ENCODE data around the gene MMEL1. TPM values are rescaled to one million over a fixed set of nuclear protein-coding genes. Genes with fewer than 3 reads are reported as not detected.

Gene MMEL1
- total RNA-seq, 2 experiments from 2014 or later = 0.67 to 1.8 TPM

DNA sequence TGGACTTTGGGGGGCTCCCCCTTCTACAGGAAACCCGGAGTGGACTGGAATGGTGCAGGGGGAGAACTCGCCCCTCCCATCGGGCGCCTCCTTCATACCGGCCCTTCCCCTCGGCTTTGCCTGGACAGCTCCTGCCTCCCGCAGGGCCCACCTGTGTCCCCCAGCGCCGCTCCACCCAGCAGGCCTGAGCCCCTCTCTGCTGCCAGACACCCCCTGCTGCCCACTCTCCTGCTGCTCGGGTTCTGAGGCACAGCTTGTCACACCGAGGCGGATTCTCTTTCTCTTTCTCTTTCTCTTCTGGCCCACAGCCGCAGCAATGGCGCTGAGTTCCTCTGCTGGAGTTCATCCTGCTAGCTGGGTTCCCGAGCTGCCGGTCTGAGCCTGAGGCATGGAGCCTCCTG, 76.5 kb downstream of the MMEL1 start, which contains the start of gene TNFRSF14:
TSS of gene TNFRSF14 (plus strand) at position 95 of the 401 bp plus-strand sequence. CDS start at position 389, 294 bp downstream.
- peak within 1 kb of the TSS; percentile 97 for H3K4me3 Mint-ChIP-seq
- POLR2A ChIA-PET = interaction anchor here (0.5 to 5.7 kb wide), 20 partner anchors 9 to 362 kb away, joined by 3 to 133 read pairs (median 6); partner anchors contain the start of genes FAAP20, HES5, MORN1 and PANK4
- Histone ChIP-seq H3K4me3 (ENCODE audit: low read length) (peak within 1 kb of the TSS; percentile 99), H3K36me3 (ENCODE audit: insufficient read depth, low read length) (peaks cover 38% of the 10 kb centered on the region), H3K27ac (ENCODE audit: low read depth in 1 of 2, low read length in 2 of 2) (peak within 1 kb of the TSS; percentile 96), H3K27me3 (ENCODE audit: control insufficient read depth in 1 of 2, insufficient read depth in 2 of 2, low read length in 2 of 2) (no peaks in the 10 kb centered on the region), H3K4me1 (ENCODE audit: insufficient read depth, low read length) (peaks cover 59% of the 10 kb centered on the region), H3K9me3 (ENCODE audit: control insufficient read depth in 1 of 2, insufficient read depth in 1 of 2, low read length in 2 of 2) (no peaks in the 10 kb centered on the region)
- peak; percentile 79 for ATAC-seq (ENCODE audit: poor library complexity)
- TF ChIP-seq, protein P1, sequence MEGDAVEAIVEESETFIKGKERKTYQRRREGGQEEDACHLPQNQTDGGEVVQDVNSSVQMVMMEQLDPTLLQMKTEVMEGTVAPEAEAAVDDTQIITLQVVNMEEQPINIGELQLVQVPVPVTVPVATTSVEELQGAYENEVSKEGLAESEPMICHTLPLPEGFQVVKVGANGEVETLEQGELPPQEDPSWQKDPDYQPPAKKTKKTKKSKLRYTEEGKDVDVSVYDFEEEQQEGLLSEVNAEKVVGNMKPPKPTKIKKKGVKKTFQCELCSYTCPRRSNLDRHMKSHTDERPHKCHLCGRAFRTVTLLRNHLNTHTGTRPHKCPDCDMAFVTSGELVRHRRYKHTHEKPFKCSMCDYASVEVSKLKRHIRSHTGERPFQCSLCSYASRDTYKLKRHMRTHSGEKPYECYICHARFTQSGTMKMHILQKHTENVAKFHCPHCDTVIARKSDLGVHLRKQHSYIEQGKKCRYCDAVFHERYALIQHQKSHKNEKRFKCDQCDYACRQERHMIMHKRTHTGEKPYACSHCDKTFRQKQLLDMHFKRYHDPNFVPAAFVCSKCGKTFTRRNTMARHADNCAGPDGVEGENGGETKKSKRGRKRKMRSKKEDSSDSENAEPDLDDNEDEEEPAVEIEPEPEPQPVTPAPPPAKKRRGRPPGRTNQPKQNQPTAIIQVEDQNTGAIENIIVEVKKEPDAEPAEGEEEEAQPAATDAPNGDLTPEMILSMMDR (IDR thresholded peaks at IDR 0.05) = peak; percentile 24
- H3K36me3 Mint-ChIP-seq (ENCODE audit: low read depth) = peaks cover 27% of the 10 kb centered on the region
- no peaks in the 10 kb centered on the region for H3K27me3 Mint-ChIP-seq
- intact Hi-C loops (cut with DNase I, micrococcal nuclease) = loop anchor here in 1 of 2 experiments (1.0 kb wide), 2 partner anchors 22 to 29 kb away; no protein-coding TSS in a partner anchor
- H3K9me3 Mint-ChIP-seq = no peaks in the 10 kb centered on the region
- DNase-seq = peak; percentile 54 to 90 (median 62)
- peaks cover 35% of the 10 kb centered on the region for H3K4me1 Mint-ChIP-seq (ENCODE audit: low read depth)
- CTCF ChIA-PET = interaction anchor here (0.8 to 3.0 kb wide), 5 partner anchors 9 to 32 kb away, joined by 3 to 38 read pairs (median 5); no protein-coding TSS in a partner anchor
- H3K27ac Mint-ChIP-seq = peak within 1 kb of the TSS; percentile 98

- TF ChIP-seq, protein P1 (IDR thresholded peaks at IDR 0.05) = no peak
- Histone ChIP-seq H3K27me3 (ENCODE audit: control insufficient read depth in 1 of 2, insufficient read depth in 2 of 2, low read length in 2 of 2) (no peaks in the 10 kb centered on the region), H3K36me3 (ENCODE audit: insufficient read depth, low read length) (peaks cover 33% of the 10 kb centered on the region), H3K4me3 (ENCODE audit: low read length) (peak overlapping the region; percentile 99), H3K9me3 (ENCODE audit: control insufficient read depth in 1 of 2, insufficient read depth in 1 of 2, low read length in 2 of 2) (no peaks in the 10 kb centered on the region), H3K27ac (ENCODE audit: low read depth in 1 of 2, low read length in 2 of 2) (peak overlapping the region; percentile 96), H3K4me1 (ENCODE audit: insufficient read depth, low read length) (peaks cover 57% of the 10 kb centered on the region)
- Mint-ChIP-seq H3K4me1 (ENCODE audit: low read depth) (peaks cover 33% of the 10 kb centered on the region), H3K4me3 (peak overlapping the region; percentile 97), H3K27me3 (no peaks in the 10 kb centered on the region), H3K27ac (peak overlapping the region; percentile 98), H3K9me3 (no peaks in the 10 kb centered on the region), H3K36me3 (ENCODE audit: low read depth) (peaks cover 22% of the 10 kb centered on the region)
- intact Hi-C loops (cut with DNase I, micrococcal nuclease) = loop anchor here (1.0 kb wide), 5 partner anchors 23 to 285 kb away; no protein-coding TSS in a partner anchor
- ATAC-seq (ENCODE audit: poor library complexity) (peak; percentile 48), DNase-seq (peak in 13 of 14 experiments; percentile 47 to 92 (median 63))
- ChIA-PET CTCF (interaction anchor here (1.1 to 3.0 kb wide), 6 partner anchors 9 to 85 kb away, joined by 3 to 38 read pairs (median 5); no protein-coding TSS in a partner anchor), POLR2A (interaction anchor here (0.7 to 5.7 kb wide), 19 partner anchors 9 to 361 kb away, joined by 3 to 133 read pairs (median 6); partner anchors contain the start of genes FAAP20, HES5, MORN1 and PANK4)
These were observed 77.1 kb downstream of the MMEL1 start for GRCh38 chr1:2555634-2556276.

DNA sequence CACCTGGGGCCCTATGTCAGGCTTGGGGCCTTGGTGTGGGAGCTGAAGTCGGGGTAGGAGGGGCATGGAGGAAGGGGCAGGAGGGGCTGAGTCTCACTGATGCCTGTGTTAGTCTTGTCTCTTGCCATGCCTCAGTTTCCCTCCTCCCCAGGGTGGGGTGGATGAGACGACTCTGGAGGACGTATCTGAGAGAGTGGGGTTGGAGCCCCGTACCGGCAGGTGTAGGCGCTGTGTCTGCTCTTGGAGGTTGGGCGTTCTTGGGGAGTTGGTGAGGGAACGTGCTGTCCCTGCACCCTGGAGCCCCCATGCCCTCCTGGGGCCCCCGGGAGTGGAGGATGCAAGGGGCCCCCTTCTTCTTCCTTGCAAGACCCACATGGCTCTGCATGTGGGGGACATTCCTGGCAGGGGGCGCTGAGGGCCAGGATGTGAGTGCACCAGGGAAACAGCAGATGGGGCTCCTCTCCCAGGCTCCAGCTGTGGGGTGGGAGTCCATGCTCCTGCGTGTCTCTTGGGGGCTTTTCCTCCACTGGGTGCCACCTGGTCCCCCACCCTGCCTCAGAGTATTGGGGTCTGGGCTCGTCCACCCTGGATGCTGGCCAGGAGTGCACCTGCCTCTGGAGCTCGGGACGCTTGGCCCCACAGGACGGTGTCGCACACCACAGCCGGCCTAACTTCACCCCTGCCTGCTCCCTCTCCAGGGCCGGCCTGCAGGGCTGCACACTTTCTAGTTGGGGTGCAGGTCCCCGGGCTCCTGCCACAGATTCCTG, 78.0 kb downstream of the MMEL1 start:
- H3K27ac ChIP-seq (ENCODE audit: low read depth in 1 of 2, low read length in 2 of 2) = peak overlapping the region; percentile 96
- peak overlapping the region; percentile 99 for H3K4me3 ChIP-seq (ENCODE audit: low read length)
- TF ChIP-seq, protein P1 (IDR thresholded peaks at IDR 0.05) = peak; percentile 80
- peak overlapping the region; percentile 97 for H3K4me3 Mint-ChIP-seq
- H3K27me3 Mint-ChIP-seq = no peaks in the 10 kb centered on the region
- peaks cover 24% of the 10 kb centered on the region for H3K36me3 ChIP-seq (ENCODE audit: insufficient read depth, low read length)
- H3K9me3 Mint-ChIP-seq = no peaks in the 10 kb centered on the region
- DNase-seq (peak in 13 of 14 experiments; percentile 23 to 79 (median 60)), ATAC-seq (ENCODE audit: poor library complexity) (peak; percentile 46)
- peaks cover 20% of the 10 kb centered on the region for H3K36me3 Mint-ChIP-seq (ENCODE audit: low read depth)
- peaks cover 58% of the 10 kb centered on the region for H3K4me1 ChIP-seq (ENCODE audit: insufficient read depth, low read length)
- POLR2A ChIA-PET = interaction anchor here (1.3 to 5.7 kb wide), 6 partner anchors 8 to 163 kb away, joined by 3 to 133 read pairs (median 20); partner anchors contain the start of genes MORN1, PRXL2B and RER1
- peaks cover 33% of the 10 kb centered on the region for H3K4me1 Mint-ChIP-seq (ENCODE audit: low read depth)
- CTCF ChIA-PET = interaction anchor here (1.0 to 3.0 kb wide), 5 partner anchors 10 to 89 kb away, joined by 3 to 38 read pairs (median 5); no protein-coding TSS in a partner anchor
- no peaks in the 10 kb centered on the region for H3K9me3 ChIP-seq (ENCODE audit: control insufficient read depth in 1 of 2, insufficient read depth in 1 of 2, low read length in 2 of 2)
- intact Hi-C loops (cut with DNase I, micrococcal nuclease) = loop anchor here in 1 of 2 experiments (1.0 kb wide), 4 partner anchors 30 to 285 kb away; no protein-coding TSS in a partner anchor
- H3K27me3 ChIP-seq (ENCODE audit: control insufficient read depth in 1 of 2, insufficient read depth in 2 of 2, low read length in 2 of 2) = no peaks in the 10 kb centered on the region
- H3K27ac Mint-ChIP-seq = peak overlapping the region; percentile 98
